ENCODE results near the gene TMEM25. TPM values are rescaled to one million over a fixed set of nuclear protein-coding genes. Genes with fewer than 3 reads are reported as not detected.

TMEM25 gene
- total RNA-seq, 1 donor from 2014 or later = 41.5 TPM

Other genes starting within 250 kb of the TMEM25 start
- 15.7 TPM for gene CD3E, start 226.5 kb upstream of the TMEM25 start, total RNA-seq
- gene CD3D, start 188.5 kb upstream of the TMEM25 start, total RNA-seq = 12.4 TPM
- gene CD3G, start 186.8 kb upstream of the TMEM25 start, total RNA-seq = 3.0 TPM
- 38.0 TPM for gene UBE4A, start 171.6 kb upstream of the TMEM25 start, total RNA-seq
- 196 TPM for gene ATP5MG, start 129.6 kb upstream of the TMEM25 start, total RNA-seq
- gene KMT2A, start 94.7 kb upstream of the TMEM25 start, total RNA-seq = 61.2 TPM
- 1.2 TPM for gene TTC36, start 3.7 kb upstream of the TMEM25 start, total RNA-seq
- 20.4 TPM for gene IFT46, start 34.7 kb downstream of the TMEM25 start, total RNA-seq
- 134 TPM for gene ARCN1, start 41.2 kb downstream of the TMEM25 start, total RNA-seq
- 89.6 TPM for gene PHLDB1, start 76.4 kb downstream of the TMEM25 start, total RNA-seq
- gene TREH, start 148.5 kb downstream of the TMEM25 start, total RNA-seq = 23.0 TPM